ENCODE measurements around the gene SLC25A45. TPM values are rescaled to one million over a fixed set of nuclear protein-coding genes. Genes with fewer than 3 reads are reported as not detected.

The SLC25A45 gene
- total RNA-seq, 4 donors from 2014 or later, result 2.6 to 12.4 (median 5.6) TPM

GRCh38 chr11:65366340-65366773, 16.1 kb downstream of the SLC25A45 start:
- no peak overlapping the region for H3K4me3 ChIP-seq
- H3K27ac ChIP-seq, result peak overlapping the region; percentile 61 to 78 (median 70)
- TF ChIP-seq, protein P1, sequence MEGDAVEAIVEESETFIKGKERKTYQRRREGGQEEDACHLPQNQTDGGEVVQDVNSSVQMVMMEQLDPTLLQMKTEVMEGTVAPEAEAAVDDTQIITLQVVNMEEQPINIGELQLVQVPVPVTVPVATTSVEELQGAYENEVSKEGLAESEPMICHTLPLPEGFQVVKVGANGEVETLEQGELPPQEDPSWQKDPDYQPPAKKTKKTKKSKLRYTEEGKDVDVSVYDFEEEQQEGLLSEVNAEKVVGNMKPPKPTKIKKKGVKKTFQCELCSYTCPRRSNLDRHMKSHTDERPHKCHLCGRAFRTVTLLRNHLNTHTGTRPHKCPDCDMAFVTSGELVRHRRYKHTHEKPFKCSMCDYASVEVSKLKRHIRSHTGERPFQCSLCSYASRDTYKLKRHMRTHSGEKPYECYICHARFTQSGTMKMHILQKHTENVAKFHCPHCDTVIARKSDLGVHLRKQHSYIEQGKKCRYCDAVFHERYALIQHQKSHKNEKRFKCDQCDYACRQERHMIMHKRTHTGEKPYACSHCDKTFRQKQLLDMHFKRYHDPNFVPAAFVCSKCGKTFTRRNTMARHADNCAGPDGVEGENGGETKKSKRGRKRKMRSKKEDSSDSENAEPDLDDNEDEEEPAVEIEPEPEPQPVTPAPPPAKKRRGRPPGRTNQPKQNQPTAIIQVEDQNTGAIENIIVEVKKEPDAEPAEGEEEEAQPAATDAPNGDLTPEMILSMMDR (IDR thresholded peaks at IDR 0.05 in 4 of 5, conservative IDR thresholded peaks at IDR 0.05 in 1 of 5), result peak; percentile 86 to 91 (median 87)
- no peak for TF ChIP-seq POLR2A (IDR thresholded peaks at IDR 0.05)

GRCh38 chr11:65363770-65364169, 18.7 kb downstream of the SLC25A45 start:
- in situ Hi-C loops (cut with MboI; ENCODE audit: low sequenced_read_pairs in 4 of 4) (loop anchor here in 1 of 4 donors (10.0 kb wide), 1 partner anchor 51 kb away; no protein-coding TSS in a partner anchor), intact Hi-C loops (cut with DNase I; ENCODE audit: low total_unique reads) (no loop called here)
- TF ChIP-seq POLR2A (IDR thresholded peaks at IDR 0.05), result no peak
- TF ChIP-seq, protein P1 (IDR thresholded peaks at IDR 0.05 in 4 of 5, conservative IDR thresholded peaks at IDR 0.05 in 1 of 5), result no peak
- Histone ChIP-seq H3K27me3 (no peaks in the 10 kb centered on the region), H3K9me3 (no peaks in the 10 kb centered on the region), H3K4me3 (no peak overlapping the region), H3K27ac (no peak overlapping the region), H3K4me1 (peaks cover 9% of the 10 kb centered on the region in 2 donors), H3K36me3 (no peaks in the 10 kb centered on the region)
- DNase-seq (no peak), ATAC-seq (no peak)

More at GRCh38 chr11:65366340-65366773, 16.1 kb downstream of the SLC25A45 start:
- intact Hi-C loops (cut with DNase I; ENCODE audit: low total_unique reads), result loop anchor here (1.0 kb wide), 2 partner anchors 49 to 144 kb away; no protein-coding TSS in a partner anchor
- ATAC-seq (peak; percentile 67), DNase-seq (peak in 1 of 2 donors; percentile 57)
- no peaks in the 10 kb centered on the region for H3K27me3 ChIP-seq
- peaks cover 21 to 22% of the 10 kb centered on the region in 2 donors for H3K4me1 ChIP-seq
- no peaks in the 10 kb centered on the region for H3K9me3 ChIP-seq
- no peaks in the 10 kb centered on the region for H3K36me3 ChIP-seq
- in situ Hi-C loops (cut with MboI; ENCODE audit: low sequenced_read_pairs in 4 of 4), result loop anchor here in 3 of 4 donors (5.0 to 10.0 kb wide), 2 partner anchors 48 to 146 kb away; no protein-coding TSS in a partner anchor

DNA sequence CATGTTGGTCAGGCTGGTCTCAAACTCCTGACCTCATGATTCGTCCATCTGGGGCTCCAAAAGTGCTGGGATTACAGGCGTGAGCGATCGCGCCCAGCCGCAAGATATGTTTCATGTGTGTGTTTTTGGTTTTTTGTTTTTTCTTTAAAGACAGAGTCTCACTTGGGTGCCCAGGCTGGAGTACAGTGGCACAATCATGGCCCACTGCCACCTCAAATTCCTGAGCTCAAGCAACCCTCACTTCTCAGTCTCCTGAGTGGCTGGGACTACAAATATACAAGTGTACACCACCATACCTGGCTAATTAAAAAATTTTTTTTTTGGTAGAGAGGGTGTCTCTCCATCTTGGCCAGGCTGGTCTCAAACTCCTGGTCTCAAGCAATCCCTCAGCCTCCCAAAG, 19.5 kb downstream of the SLC25A45 start:
- in situ Hi-C loops (cut with MboI; ENCODE audit: low sequenced_read_pairs in 4 of 4) (loop anchor here in 1 of 4 donors (10.0 kb wide), 1 partner anchor 52 kb away; no protein-coding TSS in a partner anchor), intact Hi-C loops (cut with DNase I; ENCODE audit: low total_unique reads) (no loop called here)
- H3K27ac ChIP-seq, result no peak overlapping the region
- H3K4me3 ChIP-seq, result no peak overlapping the region
- TF ChIP-seq POLR2A (IDR thresholded peaks at IDR 0.05), result no peak
- H3K9me3 ChIP-seq, result no peaks in the 10 kb centered on the region
- no peak for ATAC-seq
- H3K36me3 ChIP-seq, result no peaks in the 10 kb centered on the region
- H3K4me1 ChIP-seq, result peaks cover 9 to 14% of the 10 kb centered on the region in 2 donors
- DNase-seq, result no peak
- H3K27me3 ChIP-seq, result no peaks in the 10 kb centered on the region

DNA sequence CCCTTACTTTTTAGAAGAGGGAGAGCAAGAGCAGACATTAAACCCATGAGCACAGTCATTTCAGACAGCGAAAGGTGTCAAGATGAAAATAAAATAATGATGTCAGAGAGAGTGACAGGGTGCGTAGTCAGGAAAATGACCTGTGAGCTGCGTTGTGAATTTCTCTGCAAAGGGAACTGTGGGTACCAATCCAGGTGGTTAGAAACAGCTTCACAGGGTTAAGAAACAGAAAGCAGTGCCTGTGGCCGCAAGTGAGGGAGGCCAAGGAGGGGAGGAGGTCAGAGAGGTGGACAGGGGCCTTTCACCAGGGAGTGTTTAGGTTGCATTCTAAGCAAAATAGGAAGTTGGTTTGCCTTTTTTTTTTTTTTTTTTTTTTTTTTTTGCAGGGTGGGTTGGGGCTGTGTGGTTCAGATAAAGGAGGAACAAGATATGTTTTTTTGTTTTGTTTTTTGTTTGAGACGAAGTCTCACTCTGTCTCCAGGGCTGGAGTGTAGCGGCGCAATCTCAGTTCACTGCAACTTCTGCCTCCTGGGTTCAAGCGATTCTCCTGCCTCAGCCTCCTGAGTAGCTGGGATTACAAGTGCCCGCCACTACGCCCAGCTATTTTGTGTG, 20.0 kb downstream of the SLC25A45 start:
- TF ChIP-seq, protein P1 (IDR thresholded peaks at IDR 0.05 in 4 of 5, conservative IDR thresholded peaks at IDR 0.05 in 1 of 5), result no peak
- TF ChIP-seq POLR2A (IDR thresholded peaks at IDR 0.05), result no peak
- H3K4me1 ChIP-seq, result peaks cover 9 to 18% of the 10 kb centered on the region in 2 donors
- ATAC-seq (no peak), DNase-seq (no peak)
- intact Hi-C loops (cut with DNase I; ENCODE audit: low total_unique reads), result no loop called here
- H3K9me3 ChIP-seq, result no peaks in the 10 kb centered on the region
- H3K36me3 ChIP-seq, result no peaks in the 10 kb centered on the region
- in situ Hi-C loops (cut with MboI; ENCODE audit: low sequenced_read_pairs in 4 of 4), result loop anchor here in 1 of 4 donors (10.0 kb wide), 1 partner anchor 52 kb away; no protein-coding TSS in a partner anchor
- H3K27ac ChIP-seq, result no peak overlapping the region
- no peaks in the 10 kb centered on the region for H3K27me3 ChIP-seq
- no peak overlapping the region for H3K4me3 ChIP-seq

- intact Hi-C loops (cut with DNase I; ENCODE audit: low total_unique reads) (no loop called here), in situ Hi-C loops (cut with MboI; ENCODE audit: low sequenced_read_pairs in 4 of 4) (no loop called here)
- peak overlapping the region in 1 of 4 donors; percentile 2 for H3K27ac ChIP-seq
- TF ChIP-seq POLR2A (IDR thresholded peaks at IDR 0.05), result no peak
- TF ChIP-seq, protein P1 (IDR thresholded peaks at IDR 0.05 in 4 of 5, conservative IDR thresholded peaks at IDR 0.05 in 1 of 5), result no peak
- ATAC-seq (no peak), DNase-seq (no peak)
- H3K27me3 ChIP-seq, result no peaks in the 10 kb centered on the region
- H3K9me3 ChIP-seq, result no peaks in the 10 kb centered on the region
- H3K36me3 ChIP-seq, result no peaks in the 10 kb centered on the region
- peaks cover 30 to 34% of the 10 kb centered on the region in 2 donors for H3K4me1 ChIP-seq
- no peak overlapping the region for H3K4me3 ChIP-seq
Observed at GRCh38 chr11:65357856-65358356, 24.5 kb downstream of the SLC25A45 start.
